SK-N-SH (cell line): ENCODE measurements around the gene ANKK1.

ENCODE experiments used
- CHD2 ChIP-seq: fragments of 150-350 bp; IDR thresholded peaks from 2 replicates; pipeline ENCODE4 v1.6.1; 2018; ENCODE audit warnings: low read length; ENCODE audit not compliant: partially characterized antibody
- EP300 ChIP-seq, 2 experiments: IDR thresholded peaks; 2 replicates each; pipeline versions ENCODE4 v1.4.0 to v1.6.1; 2012; ENCODE audit warnings: borderline replicate concordance in 1 of 2, low read depth in 1 of 2, low read length in 1 of 2
- FOSL2 ChIP-seq: IDR thresholded peaks from 2 replicates; pipeline ENCODE4 v1.4.0; 2012; ENCODE audit warnings: low read depth, mild to moderate bottlenecking, moderate library complexity, borderline replicate concordance
- GABPA ChIP-seq: IDR thresholded peaks from 2 replicates; pipeline ENCODE4 v1.4.0; 2012; ENCODE audit warnings: low read depth, mild to moderate bottlenecking
- NRF1 ChIP-seq: IDR thresholded peaks from 2 replicates; pipeline ENCODE4 v1.6.1; 2012; ENCODE audit warnings: low read depth, mild to moderate bottlenecking, low read length
- SMC3 ChIP-seq: IDR thresholded peaks from 2 replicates; pipeline ENCODE4 v1.6.1; 2012; ENCODE audit warnings: low read depth, low read length, improper control_type of control experiment
- TCF12 ChIP-seq: IDR thresholded peaks from 2 replicates; pipeline ENCODE4 v1.4.0; 2012
- TF ChIP-seq, protein P1 (sequence below): fragments of 200-600 bp; sonication (generic); IDR thresholded peaks from 2 replicates; pipeline ENCODE4 v1.6.1; 2017; ENCODE audit warnings: antibody characterized with exemption, mild to moderate bottlenecking, moderate library complexity
- TF ChIP-seq, protein P2 (sequence below): IDR thresholded peaks from 2 replicates; pipeline ENCODE4 v1.4.0; 2012; ENCODE audit warnings: low read depth

- TF ChIP-seq, protein P1, sequence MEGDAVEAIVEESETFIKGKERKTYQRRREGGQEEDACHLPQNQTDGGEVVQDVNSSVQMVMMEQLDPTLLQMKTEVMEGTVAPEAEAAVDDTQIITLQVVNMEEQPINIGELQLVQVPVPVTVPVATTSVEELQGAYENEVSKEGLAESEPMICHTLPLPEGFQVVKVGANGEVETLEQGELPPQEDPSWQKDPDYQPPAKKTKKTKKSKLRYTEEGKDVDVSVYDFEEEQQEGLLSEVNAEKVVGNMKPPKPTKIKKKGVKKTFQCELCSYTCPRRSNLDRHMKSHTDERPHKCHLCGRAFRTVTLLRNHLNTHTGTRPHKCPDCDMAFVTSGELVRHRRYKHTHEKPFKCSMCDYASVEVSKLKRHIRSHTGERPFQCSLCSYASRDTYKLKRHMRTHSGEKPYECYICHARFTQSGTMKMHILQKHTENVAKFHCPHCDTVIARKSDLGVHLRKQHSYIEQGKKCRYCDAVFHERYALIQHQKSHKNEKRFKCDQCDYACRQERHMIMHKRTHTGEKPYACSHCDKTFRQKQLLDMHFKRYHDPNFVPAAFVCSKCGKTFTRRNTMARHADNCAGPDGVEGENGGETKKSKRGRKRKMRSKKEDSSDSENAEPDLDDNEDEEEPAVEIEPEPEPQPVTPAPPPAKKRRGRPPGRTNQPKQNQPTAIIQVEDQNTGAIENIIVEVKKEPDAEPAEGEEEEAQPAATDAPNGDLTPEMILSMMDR: no peak
- TF ChIP-seq EP300 (IDR thresholded peaks at IDR 0.05; ENCODE audit: borderline replicate concordance in 1 of 2, low read depth in 1 of 2, low read length in 1 of 2) (no peak), CHD2 (no peak), TCF12 (no peak), SMC3 (no peak), GABPA (no peak), FOSL2 (no peak), NRF1 (no peak)
- TF ChIP-seq, protein P2, sequence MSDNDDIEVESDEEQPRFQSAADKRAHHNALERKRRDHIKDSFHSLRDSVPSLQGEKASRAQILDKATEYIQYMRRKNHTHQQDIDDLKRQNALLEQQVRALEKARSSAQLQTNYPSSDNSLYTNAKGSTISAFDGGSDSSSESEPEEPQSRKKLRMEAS: no peak
These were observed 47.5 kb upstream of the ANKK1 start for GRCh38 chr11:113339929-113340589.
